Measurements from ENCODE around the gene AATK.

AATK gene

GRCh38 chr17:81116704-81117103, 49.3 kb downstream of the AATK start:
- H3K27ac ChIP-seq (ENCODE audit: low read length, poor library complexity, severe bottlenecking): no peak overlapping the region
- peaks cover 1% of the 10 kb centered on the region for H3K79me1 ChIP-seq (replicated peaks; ENCODE audit: low read length, poor library complexity, severe bottlenecking)
- H4K91ac ChIP-seq (ENCODE audit: low read length): no peak overlapping the region
- H3K14ac ChIP-seq (ENCODE audit: low read length in 2 of 2): no peak overlapping the region
- no peak for DNase-seq
- no peak overlapping the region for H3K23ac ChIP-seq (ENCODE audit: low read length in 2 of 2)
- H3K9ac ChIP-seq (ENCODE audit: low read length): no peak overlapping the region
- peaks cover 24% of the 10 kb centered on the region for H3K4me1 ChIP-seq (ENCODE audit: control insufficient read depth, insufficient read depth, low read depth, low read length)
- no peak overlapping the region for H2BK120ac ChIP-seq (ENCODE audit: low read depth, low read length)
- no peak overlapping the region for H2BK5ac ChIP-seq (ENCODE audit: low read depth, low read length, poor library complexity, severe bottlenecking)
- no peak overlapping the region for H3K4me2 ChIP-seq (ENCODE audit: low read length, poor library complexity, severe bottlenecking)
- no peak overlapping the region for H3K18ac ChIP-seq (ENCODE audit: low read depth in 1 of 2, low read length in 2 of 2)
- WGBS: 90% methylated on average over 8 of the region's 8 CpGs
- no peak overlapping the region for H2BK15ac ChIP-seq (ENCODE audit: low read depth, poor library complexity, severe bottlenecking)
- no peak overlapping the region for H3K4me3 ChIP-seq (ENCODE audit: insufficient read depth in 1 of 2, low read depth in 1 of 2, low read length in 2 of 2)
- H3K9me3 ChIP-seq (ENCODE audit: control insufficient read depth, low read length): no peaks in the 10 kb centered on the region
- H3K27me3 ChIP-seq (ENCODE audit: control insufficient read depth in 1 of 2, insufficient read depth in 1 of 2, low read length in 2 of 2): peaks cover 0 to 25% of the 10 kb centered on the region in 2 experiments
- no peak overlapping the region for H3K4ac ChIP-seq (ENCODE audit: low read depth in 1 of 2, low read length in 2 of 2)
- no peak overlapping the region for H2AFZ ChIP-seq (ENCODE audit: low read depth, low read length)
- H4K8ac ChIP-seq (ENCODE audit: low read length): no peak overlapping the region
- H2AK5ac ChIP-seq (ENCODE audit: low read length, severe bottlenecking): no peak overlapping the region
- peaks cover 0 to 58% of the 10 kb centered on the region in 2 experiments for H3K36me3 ChIP-seq (ENCODE audit: control insufficient read depth in 1 of 2, insufficient read depth in 2 of 2, low read depth in 1 of 2, low read length in 2 of 2)
- H2BK12ac ChIP-seq (ENCODE audit: low read length in 2 of 2): no peak overlapping the region

GRCh38 chr17:81115749-81116464, 50.1 kb downstream of the AATK start:
- no peak overlapping the region for H2BK15ac ChIP-seq (ENCODE audit: low read depth, poor library complexity, severe bottlenecking)
- H3K27me3 ChIP-seq (ENCODE audit: control insufficient read depth in 1 of 2, insufficient read depth in 1 of 2, low read length in 2 of 2): peaks cover 0 to 17% of the 10 kb centered on the region in 2 experiments
- no peak overlapping the region for H2AFZ ChIP-seq (ENCODE audit: low read depth, low read length)
- H2AK5ac ChIP-seq (ENCODE audit: low read length, severe bottlenecking): no peak overlapping the region
- no peak overlapping the region for H2BK5ac ChIP-seq (ENCODE audit: low read depth, low read length, poor library complexity, severe bottlenecking)
- no peak overlapping the region for H2BK120ac ChIP-seq (ENCODE audit: low read depth, low read length)
- 94% methylated on average over 21 of the region's 22 CpGs for WGBS
- no peak overlapping the region for H3K9ac ChIP-seq (ENCODE audit: low read length)
- no peak overlapping the region for H3K27ac ChIP-seq (ENCODE audit: low read length, poor library complexity, severe bottlenecking)
- H3K23ac ChIP-seq (ENCODE audit: low read length in 2 of 2): no peak overlapping the region
- no peak overlapping the region for H2BK12ac ChIP-seq (ENCODE audit: low read length in 2 of 2)
- H3K4me2 ChIP-seq (ENCODE audit: low read length, poor library complexity, severe bottlenecking): no peak overlapping the region
- peaks cover 26% of the 10 kb centered on the region for H3K4me1 ChIP-seq (ENCODE audit: control insufficient read depth, insufficient read depth, low read depth, low read length)
- peaks cover 1% of the 10 kb centered on the region for H3K79me1 ChIP-seq (replicated peaks; ENCODE audit: low read length, poor library complexity, severe bottlenecking)
- no peak overlapping the region for H3K4ac ChIP-seq (ENCODE audit: low read depth in 1 of 2, low read length in 2 of 2)
- H3K36me3 ChIP-seq (ENCODE audit: control insufficient read depth in 1 of 2, insufficient read depth in 2 of 2, low read depth in 1 of 2, low read length in 2 of 2): peaks cover 0 to 65% of the 10 kb centered on the region in 2 experiments
- H3K14ac ChIP-seq (ENCODE audit: low read length in 2 of 2): no peak overlapping the region
- no peak overlapping the region for H3K18ac ChIP-seq (ENCODE audit: low read depth in 1 of 2, low read length in 2 of 2)
- H4K8ac ChIP-seq (ENCODE audit: low read length): no peak overlapping the region
- no peak overlapping the region for H3K4me3 ChIP-seq (ENCODE audit: insufficient read depth in 1 of 2, low read depth in 1 of 2, low read length in 2 of 2)
- H4K91ac ChIP-seq (ENCODE audit: low read length): no peak overlapping the region
- no peaks in the 10 kb centered on the region for H3K9me3 ChIP-seq (ENCODE audit: control insufficient read depth, low read length)
- no peak for DNase-seq

- H2AFZ ChIP-seq (ENCODE audit: low read depth, low read length): no peak overlapping the region
- no peak overlapping the region for H4K8ac ChIP-seq (ENCODE audit: low read length)
- H3K4me2 ChIP-seq (ENCODE audit: low read length, poor library complexity, severe bottlenecking): no peak overlapping the region
- no peak overlapping the region for H3K18ac ChIP-seq (ENCODE audit: low read depth in 1 of 2, low read length in 2 of 2)
- WGBS: 99% methylated on average over 11 of the region's 11 CpGs
- no peak overlapping the region for H2BK15ac ChIP-seq (ENCODE audit: low read depth, poor library complexity, severe bottlenecking)
- no peak overlapping the region for H3K27ac ChIP-seq (ENCODE audit: low read length, poor library complexity, severe bottlenecking)
- no peak overlapping the region for H3K23ac ChIP-seq (ENCODE audit: low read length in 2 of 2)
- no peak overlapping the region for H3K14ac ChIP-seq (ENCODE audit: low read length in 2 of 2)
- no peak overlapping the region for H2BK120ac ChIP-seq (ENCODE audit: low read depth, low read length)
- H3K36me3 ChIP-seq (ENCODE audit: control insufficient read depth in 1 of 2, insufficient read depth in 2 of 2, low read depth in 1 of 2, low read length in 2 of 2): peaks cover 0 to 72% of the 10 kb centered on the region in 2 experiments
- no peak overlapping the region for H3K9ac ChIP-seq (ENCODE audit: low read length)
- peaks cover 0 to 12% of the 10 kb centered on the region in 2 experiments for H3K27me3 ChIP-seq (ENCODE audit: control insufficient read depth in 1 of 2, insufficient read depth in 1 of 2, low read length in 2 of 2)
- peaks cover 1% of the 10 kb centered on the region for H3K79me1 ChIP-seq (replicated peaks; ENCODE audit: low read length, poor library complexity, severe bottlenecking)
- no peak for DNase-seq
- no peak overlapping the region for H3K4me3 ChIP-seq (ENCODE audit: insufficient read depth in 1 of 2, low read depth in 1 of 2, low read length in 2 of 2)
- no peak overlapping the region for H2BK5ac ChIP-seq (ENCODE audit: low read depth, low read length, poor library complexity, severe bottlenecking)
- H2AK5ac ChIP-seq (ENCODE audit: low read length, severe bottlenecking): no peak overlapping the region
- no peak overlapping the region for H4K91ac ChIP-seq (ENCODE audit: low read length)
- no peak overlapping the region for H2BK12ac ChIP-seq (ENCODE audit: low read length in 2 of 2)
- no peaks in the 10 kb centered on the region for H3K9me3 ChIP-seq (ENCODE audit: control insufficient read depth, low read length)
- H3K4me1 ChIP-seq (ENCODE audit: control insufficient read depth, insufficient read depth, low read depth, low read length): peaks cover 32% of the 10 kb centered on the region
- H3K4ac ChIP-seq (ENCODE audit: low read depth in 1 of 2, low read length in 2 of 2): no peak overlapping the region
These were observed 50.8 kb downstream of the AATK start for GRCh38 chr17:81115219-81115618.

- Histone ChIP-seq H4K91ac (ENCODE audit: low read length) (no peak overlapping the region), H3K36me3 (ENCODE audit: control insufficient read depth in 1 of 2, insufficient read depth in 2 of 2, low read depth in 1 of 2, low read length in 2 of 2) (peaks cover 6 to 79% of the 10 kb centered on the region in 2 experiments), H3K4me1 (ENCODE audit: control insufficient read depth, insufficient read depth, low read depth, low read length) (peaks cover 29% of the 10 kb centered on the region), H3K4me2 (ENCODE audit: low read length, poor library complexity, severe bottlenecking) (no peak overlapping the region), H3K27ac (ENCODE audit: low read length, poor library complexity, severe bottlenecking) (no peak overlapping the region), H2BK120ac (ENCODE audit: low read depth, low read length) (no peak overlapping the region), H3K79me1 (replicated peaks; ENCODE audit: low read length, poor library complexity, severe bottlenecking) (peaks cover 4% of the 10 kb centered on the region), H2BK12ac (ENCODE audit: low read length in 2 of 2) (peak overlapping the region in 1 of 2 experiments; percentile 12), H3K27me3 (ENCODE audit: control insufficient read depth in 1 of 2, insufficient read depth in 1 of 2, low read length in 2 of 2) (peaks cover 0 to 6% of the 10 kb centered on the region in 2 experiments), H2AFZ (ENCODE audit: low read depth, low read length) (no peak overlapping the region), H3K23ac (ENCODE audit: low read length in 2 of 2) (no peak overlapping the region), H4K8ac (ENCODE audit: low read length) (no peak overlapping the region), H3K4me3 (ENCODE audit: insufficient read depth in 1 of 2, low read depth in 1 of 2, low read length in 2 of 2) (no peak overlapping the region), H2BK15ac (ENCODE audit: low read depth, poor library complexity, severe bottlenecking) (no peak overlapping the region), H3K4ac (ENCODE audit: low read depth in 1 of 2, low read length in 2 of 2) (no peak overlapping the region), H3K9ac (ENCODE audit: low read length) (no peak overlapping the region), H3K9me3 (ENCODE audit: control insufficient read depth, low read length) (no peaks in the 10 kb centered on the region), H3K18ac (ENCODE audit: low read depth in 1 of 2, low read length in 2 of 2) (no peak overlapping the region), H2AK5ac (ENCODE audit: low read length, severe bottlenecking) (no peak overlapping the region), H2BK5ac (ENCODE audit: low read depth, low read length, poor library complexity, severe bottlenecking) (no peak overlapping the region), H3K14ac (ENCODE audit: low read length in 2 of 2) (no peak overlapping the region)
- no peak for DNase-seq
- WGBS: 81% methylated on average over 19 of the region's 19 CpGs
These were observed 51.5 kb downstream of the AATK start for GRCh38 chr17:81114351-81115093.

Measured in mesenchymal stem cell (in vitro differentiated cells and primary cell).